Kidney (tissue), 14 donors: ENCODE results near the gene MOB3A. TPM values are rescaled to one million over a fixed set of nuclear protein-coding genes. Genes with fewer than 3 reads are reported as not detected.
"Not testable (repeated sequence)": the region's sequence is repeated elsewhere in the genome, so short reads cannot be mapped to it uniquely, and the experiment has no call there.

Source experiments
- DNase-seq, 5 donors: peaks; one replicate each; pipeline ENCODE4 v3.0.0-alpha.2; 2013 to 2020
- FAIRE-seq: peaks from 2 replicates; lab custom pipeline; 2012; peaks lifted over from hg19 to GRCh38; lab: Jason Lieb, UNC
- H3K27ac ChIP-seq, 2 donors: one replicate each; pipeline ENCODE4 v1.7.0; 2013; ENCODE audit warnings: low read depth in 2 of 2, low read length in 2 of 2, inconsistent platforms in 1 of 2
- H3K27me3 ChIP-seq: one replicate; pipeline ENCODE4 v1.7.1; 2013; ENCODE audit warnings: low read length, inconsistent platforms; ENCODE audit not compliant: control insufficient read depth, insufficient read depth
- H3K36me3 ChIP-seq, 3 donors: one replicate each; pipeline versions ENCODE4 v1.7.0 to v1.7.1; 2013; ENCODE audit warnings: low read length in 3 of 3, control low read depth in 1 of 3, inconsistent platforms in 1 of 3; ENCODE audit not compliant: insufficient read depth in 3 of 3, control insufficient read depth in 2 of 3
- H3K4me1 ChIP-seq, 3 donors: one replicate each; pipeline versions ENCODE4 v1.7.0 to v1.7.1; 2013; ENCODE audit warnings: low read length in 3 of 3, inconsistent platforms in 1 of 3, low read depth in 1 of 3; ENCODE audit not compliant: control insufficient read depth in 2 of 3, insufficient read depth in 2 of 3
- H3K4me3 ChIP-seq, 3 donors: one replicate each; pipeline versions ENCODE4 v1.7.0 to v1.8.1; 2013; ENCODE audit warnings: low read length in 3 of 3, control low read depth in 1 of 3, inconsistent platforms in 1 of 3
- H3K9ac ChIP-seq, 3 donors: one replicate each; pipeline versions ENCODE4 v1.7.0 to v1.7.1; 2013; ENCODE audit warnings: low read length in 3 of 3, control low read depth in 1 of 3, inconsistent platforms in 1 of 3
- H3K9me3 ChIP-seq, 3 donors: one replicate each; pipeline versions ENCODE4 v1.7.0 to v1.7.1; 2013; ENCODE audit warnings: low read length in 3 of 3, control low read depth in 1 of 3, inconsistent platforms in 1 of 3; ENCODE audit not compliant: control insufficient read depth in 2 of 3, insufficient read depth in 1 of 3
- intact Hi-C: fragments of 100-400 bp; cut with DNase I; formaldehyde crosslinking; loops from one replicate; pipeline ENCODE4 v1.11.1; 2022
- polyA plus RNA-seq: library from polyadenylated mRNA; stranded (reverse); fragments of 350-450 nt; fragmentation: Illumina TruSeq; extraction: RNeasy Lipid Tissue Mini Kit (QIAGEN cat#74804); gene quantifications from one replicate; pipeline ENCODE4 v1.2.3, GENCODE V29; 2014; ENCODE audit warnings: low read depth, low replicate concordance; ENCODE audit not compliant: insufficient read depth
- total RNA-seq: library from RNA; stranded (reverse); fragmentation: NEBNext Ultra II Directional; extraction: Animal tissue kit (Norgen Biotek cat#: 25700); gene quantifications from one replicate; pipeline ENCODE4 v1.2.1, GENCODE V29; 2021
- TF ChIP-seq, protein P1 (sequence below): IDR thresholded peaks from 3 replicates; pipeline ENCODE4 v1.5.1; 2012; ENCODE audit warnings: mild to moderate bottlenecking, moderate library complexity, borderline replicate concordance; ENCODE audit not compliant: insufficient read depth; ENCODE audit errors: extremely low read depth
- donor health status: control.
- donor health status: control.
- donor health status: control.
- donor health status: control.
- donor health status: control.
- donor health status: DM: yes; HTN: yes; CAD: no.
- donor health status: Normal renal cell carcinoma (clear cell type).

The MOB3A gene
- total and polyA plus RNA-seq, 2 donors from 2014 or later, result 16.9 to 59.7 TPM

GRCh38 chr19:2132731-2133490 is 36.8 kb upstream of the MOB3A start:
- no peaks in the 10 kb centered on the region for H3K9me3 ChIP-seq
- H3K36me3 ChIP-seq, result peaks cover 0 to 28% (median 23%) of the 10 kb centered on the region in 3 donors

DNA sequence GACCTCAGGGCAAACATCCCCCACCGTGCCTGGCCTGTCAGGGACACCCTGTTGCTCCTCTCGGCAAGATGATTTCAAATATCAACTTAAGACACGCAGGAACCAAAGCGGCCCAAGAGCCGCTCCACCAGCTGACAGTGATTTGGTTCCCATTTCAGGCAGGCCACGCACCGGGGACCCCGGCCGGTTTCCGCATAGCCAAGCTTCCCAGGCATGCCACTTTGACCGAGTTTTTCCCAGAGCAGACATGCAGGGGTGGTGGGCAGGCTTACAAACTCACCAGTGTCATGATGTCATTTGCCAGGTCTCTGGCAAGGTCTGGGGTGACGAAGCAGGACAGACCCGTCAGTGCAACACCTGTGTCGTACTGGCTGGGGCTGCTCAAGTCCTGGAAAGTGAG is 36.1 kb upstream of the MOB3A start:
- Histone ChIP-seq H3K4me3 (no peak overlapping the region), H3K27ac (no peak overlapping the region), H3K9me3 (no peaks in the 10 kb centered on the region), H3K9ac (no peak overlapping the region), H3K4me1 (no peaks in the 10 kb centered on the region), H3K27me3 (no peaks in the 10 kb centered on the region), H3K36me3 (peaks cover 0 to 27% (median 20%) of the 10 kb centered on the region in 3 donors)
- no peak for DNase-seq
- FAIRE-seq, result no peak
- intact Hi-C loops, result no loop called here
- TF ChIP-seq, protein P1, sequence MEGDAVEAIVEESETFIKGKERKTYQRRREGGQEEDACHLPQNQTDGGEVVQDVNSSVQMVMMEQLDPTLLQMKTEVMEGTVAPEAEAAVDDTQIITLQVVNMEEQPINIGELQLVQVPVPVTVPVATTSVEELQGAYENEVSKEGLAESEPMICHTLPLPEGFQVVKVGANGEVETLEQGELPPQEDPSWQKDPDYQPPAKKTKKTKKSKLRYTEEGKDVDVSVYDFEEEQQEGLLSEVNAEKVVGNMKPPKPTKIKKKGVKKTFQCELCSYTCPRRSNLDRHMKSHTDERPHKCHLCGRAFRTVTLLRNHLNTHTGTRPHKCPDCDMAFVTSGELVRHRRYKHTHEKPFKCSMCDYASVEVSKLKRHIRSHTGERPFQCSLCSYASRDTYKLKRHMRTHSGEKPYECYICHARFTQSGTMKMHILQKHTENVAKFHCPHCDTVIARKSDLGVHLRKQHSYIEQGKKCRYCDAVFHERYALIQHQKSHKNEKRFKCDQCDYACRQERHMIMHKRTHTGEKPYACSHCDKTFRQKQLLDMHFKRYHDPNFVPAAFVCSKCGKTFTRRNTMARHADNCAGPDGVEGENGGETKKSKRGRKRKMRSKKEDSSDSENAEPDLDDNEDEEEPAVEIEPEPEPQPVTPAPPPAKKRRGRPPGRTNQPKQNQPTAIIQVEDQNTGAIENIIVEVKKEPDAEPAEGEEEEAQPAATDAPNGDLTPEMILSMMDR, result no peak

More at GRCh38 chr19:2132731-2133490, 36.8 kb upstream of the MOB3A start:
- FAIRE-seq (no peak), DNase-seq (no peak)
- Histone ChIP-seq H3K27me3 (no peaks in the 10 kb centered on the region), H3K4me1 (no peaks in the 10 kb centered on the region), H3K27ac (no peak overlapping the region), H3K9ac (no peak overlapping the region), H3K4me3 (no peak overlapping the region)
- TF ChIP-seq, protein P1, result no peak
- intact Hi-C loops, result no loop called here

- H3K27ac ChIP-seq, H3K9me3 ChIP-seq, H3K4me1 ChIP-seq, H3K4me3 ChIP-seq, FAIRE-seq, H3K9ac ChIP-seq, H3K27me3 ChIP-seq, intact Hi-C loops, DNase-seq: not testable (repeated sequence)
- peaks cover 0 to 27% (median 22%) of the 10 kb centered on the region in 3 donors for H3K36me3 ChIP-seq
These were observed 35.2 kb upstream of the MOB3A start for GRCh38 chr19:2131012-2131975.
